MG63 (cell line): ENCODE measurements around the gene PLK5. TPM values are rescaled to one million over a fixed set of nuclear protein-coding genes. Genes with fewer than 3 reads are reported as not detected.

Experiments used
- DNase-seq: peaks from one replicate; pipeline ENCODE4 v3.0.0-alpha.2; 2020
- H3K27me3 ChIP-seq: fragments of 250-450 bp; sonication (Bioruptor Pico); 2 replicates; pipeline ENCODE4 v1.5.1; 2020; ENCODE audit warnings: mild to moderate bottlenecking, moderate library complexity
- H3K36me3 ChIP-seq: fragments of 250-450 bp; sonication (Bioruptor Pico); 2 replicates; pipeline ENCODE4 v1.5.1; 2020; ENCODE audit warnings: mild to moderate bottlenecking, moderate library complexity
- H3K4me3 ChIP-seq: fragments of 250-450 bp; sonication (Bioruptor Pico); 2 replicates; pipeline ENCODE4 v1.5.1; 2020; ENCODE audit warnings: mild to moderate bottlenecking, moderate library complexity
- H3K9me3 ChIP-seq: fragments of 250-450 bp; sonication (Bioruptor Pico); 2 replicates; pipeline ENCODE4 v1.5.1; 2020; ENCODE audit warnings: mild to moderate bottlenecking, moderate library complexity
- total RNA-seq: library from RNA; depleted of rRNA; stranded (reverse); fragments of >200 nt; shearing (Covaris generic); gene quantifications from 2 replicates; pipeline ENCODE4 v1.2.3, GENCODE V29; 2014; ENCODE audit warnings: low replicate concordance

PLK5 gene
- total RNA-seq, 1 experiment from 2014 or later: not detected

DNA sequence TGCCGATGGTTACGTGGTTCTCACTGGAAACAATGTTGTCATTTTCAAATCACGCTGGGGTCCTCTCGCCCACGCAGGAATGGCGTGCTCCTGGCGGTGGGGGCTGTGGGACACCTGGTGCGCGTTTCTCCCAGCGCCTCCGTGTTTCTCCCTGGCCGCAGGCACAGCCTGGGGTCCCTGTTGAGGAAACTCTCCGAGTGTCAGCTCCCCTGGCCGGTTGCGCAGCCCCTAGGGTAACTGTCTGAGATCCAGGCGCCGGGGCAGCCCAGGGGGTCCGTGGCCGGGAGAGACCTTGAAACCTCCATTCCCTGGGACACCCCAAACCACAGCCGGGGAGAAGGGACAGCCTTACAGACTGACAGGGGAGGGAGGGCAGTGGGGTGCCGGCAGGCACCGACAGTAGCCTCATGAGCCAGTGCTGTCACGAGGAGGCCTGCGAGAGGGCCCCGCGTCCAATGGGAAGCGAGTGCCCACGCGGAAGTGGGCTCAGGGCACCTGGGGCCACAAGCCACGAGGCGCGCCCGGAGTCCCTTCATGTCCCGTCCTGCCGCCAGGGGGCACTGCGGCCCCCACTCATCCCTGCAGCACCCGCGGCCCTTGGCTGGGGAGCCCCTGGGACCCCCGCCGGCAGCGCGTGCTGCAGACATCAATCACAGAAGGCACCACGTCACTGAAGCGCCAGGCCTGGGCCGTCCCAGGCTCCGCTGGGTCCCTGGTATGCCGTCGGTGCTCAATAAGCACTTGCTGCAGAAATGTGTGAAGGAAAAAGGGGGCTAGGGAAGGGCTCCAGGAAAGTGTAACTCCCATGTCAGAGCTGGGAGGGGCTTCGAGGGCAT is 20.6 kb upstream of the PLK5 start:
- Histone ChIP-seq H3K36me3 (no peaks in the 10 kb centered on the region), H3K9me3 (no peaks in the 10 kb centered on the region), H3K4me3 (no peak overlapping the region), H3K27me3 (peaks cover 4% of the 10 kb centered on the region; the same call in 1 of the 2 replicates)
- DNase-seq: peak; percentile 38

DNA sequence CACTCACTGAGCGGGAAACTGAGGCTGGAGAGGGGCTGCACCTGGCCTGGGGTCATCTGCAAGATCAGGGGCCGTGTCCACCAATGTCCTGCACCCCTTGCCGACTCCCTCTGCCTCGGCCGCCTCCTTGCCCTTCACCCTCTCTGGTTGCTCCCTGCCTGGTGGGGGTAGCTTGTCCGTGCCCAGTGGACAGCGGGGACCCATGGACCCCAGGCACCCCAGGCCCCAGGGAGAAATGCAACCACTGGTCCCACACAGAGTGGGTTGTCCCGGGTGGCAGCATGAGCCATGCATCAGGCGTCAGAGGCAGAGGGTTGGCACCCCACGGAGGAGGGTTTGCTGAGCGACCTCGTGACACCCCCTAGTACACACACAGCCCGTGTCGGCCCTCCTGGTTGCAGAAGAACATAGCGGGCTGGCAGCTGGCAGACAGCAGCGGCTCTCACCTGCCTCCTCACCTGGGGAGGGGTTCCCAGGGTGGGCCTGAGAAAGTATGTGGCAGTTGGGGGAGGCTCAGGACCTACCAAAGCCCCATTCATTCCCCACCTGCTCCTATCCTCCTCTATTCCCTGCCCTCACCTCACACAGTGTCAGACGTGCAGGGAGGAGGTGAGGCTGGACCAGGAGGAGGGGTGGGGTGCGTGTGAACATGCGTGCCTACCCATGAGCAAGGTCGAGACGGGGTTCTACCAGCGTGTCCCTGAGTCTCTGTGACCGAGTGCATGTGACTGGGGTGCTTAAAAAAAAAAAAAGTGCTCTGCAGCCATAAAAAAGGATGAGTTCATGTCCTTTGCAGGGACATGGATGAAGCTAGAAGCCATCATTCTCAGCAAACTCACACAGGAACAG is 19.7 kb upstream of the PLK5 start:
- Histone ChIP-seq H3K27me3 (peaks cover 4% of the 10 kb centered on the region; the same call in 1 of the 2 replicates), H3K4me3 (no peak overlapping the region), H3K9me3 (no peaks in the 10 kb centered on the region), H3K36me3 (no peaks in the 10 kb centered on the region)
- no peak for DNase-seq

DNA sequence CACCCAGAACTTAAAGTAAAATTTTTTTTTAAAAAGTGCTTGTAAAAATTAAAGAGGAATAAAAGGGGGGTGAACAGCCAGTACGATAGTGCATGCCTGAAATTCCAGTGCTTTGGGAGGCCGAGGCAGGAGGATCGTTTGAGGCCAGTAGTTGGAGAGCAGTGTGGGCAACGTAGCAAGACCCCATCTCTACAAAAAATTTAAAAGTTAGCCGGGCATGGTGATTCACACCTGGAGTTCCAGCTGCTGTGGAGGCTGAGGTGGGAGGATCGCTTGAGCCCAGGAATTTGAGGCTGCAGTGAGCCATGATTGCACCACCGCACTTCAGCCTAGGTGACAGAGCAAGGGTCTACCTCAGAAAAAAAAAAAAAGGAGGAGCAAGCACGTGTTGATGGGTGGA is 18.9 kb upstream of the PLK5 start:
- H3K36me3 ChIP-seq: no peaks in the 10 kb centered on the region
- H3K27me3 ChIP-seq: peaks cover 4% of the 10 kb centered on the region; the same call in 1 of the 2 replicates
- DNase-seq: no peak
- no peak overlapping the region for H3K4me3 ChIP-seq
- no peaks in the 10 kb centered on the region for H3K9me3 ChIP-seq

DNA sequence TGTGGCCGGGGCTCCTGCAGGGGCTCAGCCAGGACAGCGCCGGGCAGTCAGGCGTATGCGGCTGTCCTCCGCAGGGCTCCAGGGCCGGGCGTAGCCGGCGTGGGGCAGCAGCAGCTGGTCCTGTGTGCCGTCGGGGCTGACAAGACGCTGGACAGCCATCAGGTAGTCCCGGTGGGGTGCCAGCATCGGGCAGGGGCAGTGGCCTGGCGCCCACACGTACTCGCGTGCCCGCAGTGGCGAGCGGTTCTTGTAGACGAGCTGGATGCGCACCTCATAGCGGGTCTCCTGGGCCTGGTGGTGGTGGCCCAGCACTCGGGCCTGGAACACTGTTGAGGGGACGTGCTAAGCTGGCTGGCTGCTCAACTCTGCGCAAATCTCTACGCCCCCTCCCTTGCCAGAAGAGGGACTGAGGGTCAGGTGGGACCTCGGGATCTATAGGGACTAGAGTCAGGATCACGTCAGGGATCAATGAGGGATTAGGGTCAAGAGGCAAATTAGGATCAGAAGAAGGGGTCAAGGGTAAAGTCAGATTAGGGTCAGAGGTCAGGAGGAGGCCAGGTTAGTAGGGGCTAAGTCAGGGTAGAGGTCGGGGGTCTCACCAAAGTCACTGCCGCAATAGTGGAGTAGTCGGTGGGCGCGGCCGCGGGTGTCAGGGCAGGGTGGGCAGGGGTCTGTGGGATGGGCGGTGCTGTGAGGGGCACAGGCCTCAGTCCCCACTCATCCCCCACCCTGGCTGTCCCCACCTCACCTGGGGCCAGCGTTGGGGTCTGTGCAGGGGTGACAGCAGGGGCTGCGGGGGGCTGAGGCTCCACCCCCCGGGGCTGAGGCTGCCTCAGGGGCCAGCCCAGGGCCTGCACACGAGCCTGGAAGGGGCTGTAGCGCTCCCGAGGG is 17.6 kb upstream of the PLK5 start:
- H3K36me3 ChIP-seq: no peaks in the 10 kb centered on the region
- H3K27me3 ChIP-seq: peaks cover 4% of the 10 kb centered on the region; the same call in 1 of the 2 replicates
- no peak overlapping the region for H3K4me3 ChIP-seq
- DNase-seq: no peak
- H3K9me3 ChIP-seq: no peaks in the 10 kb centered on the region

- H3K27me3 ChIP-seq: peaks cover 4% of the 10 kb centered on the region; the same call in 1 of the 2 replicates
- H3K9me3 ChIP-seq: no peaks in the 10 kb centered on the region
- H3K4me3 ChIP-seq: no peak overlapping the region
- H3K36me3 ChIP-seq: no peaks in the 10 kb centered on the region
- DNase-seq: no peak
Measured at GRCh38 chr19:1507192-1507660, 16.7 kb upstream of the PLK5 start.

GRCh38 chr19:1507763-1508506 is 15.9 kb upstream of the PLK5 start:
- DNase-seq: peak; percentile 79
- peaks cover 4% of the 10 kb centered on the region; the same call in 1 of the 2 replicates for H3K27me3 ChIP-seq
- H3K9me3 ChIP-seq: no peaks in the 10 kb centered on the region
- no peaks in the 10 kb centered on the region for H3K36me3 ChIP-seq
- H3K4me3 ChIP-seq: peak overlapping the region; percentile 42

DNA sequence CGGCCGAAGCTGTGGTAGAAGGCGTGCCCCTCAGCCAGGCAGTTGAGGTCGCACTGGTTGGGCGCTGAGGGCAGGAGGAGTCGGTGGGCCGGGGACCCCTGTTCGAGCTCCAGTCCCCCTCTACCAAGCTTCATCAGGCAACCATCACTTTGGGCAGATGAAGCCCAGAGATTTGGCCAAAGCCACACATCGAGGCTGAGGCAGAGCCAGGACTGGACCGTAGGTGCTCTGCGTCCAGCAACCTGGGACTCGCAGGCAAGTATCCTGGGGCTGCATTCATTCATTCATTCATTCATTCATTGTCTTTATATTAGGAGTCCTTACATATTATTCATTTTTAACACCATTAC is 15.4 kb upstream of the PLK5 start:
- no peaks in the 10 kb centered on the region for H3K9me3 ChIP-seq
- no peak for DNase-seq
- no peak overlapping the region for H3K4me3 ChIP-seq
- H3K27me3 ChIP-seq: no peaks in the 10 kb centered on the region
- no peaks in the 10 kb centered on the region for H3K36me3 ChIP-seq

GRCh38 chr19:1509602-1510441 is 14.1 kb upstream of the PLK5 start:
- no peak for DNase-seq
- Histone ChIP-seq H3K27me3 (no peaks in the 10 kb centered on the region), H3K4me3 (no peak overlapping the region), H3K9me3 (no peaks in the 10 kb centered on the region), H3K36me3 (no peaks in the 10 kb centered on the region)

DNA sequence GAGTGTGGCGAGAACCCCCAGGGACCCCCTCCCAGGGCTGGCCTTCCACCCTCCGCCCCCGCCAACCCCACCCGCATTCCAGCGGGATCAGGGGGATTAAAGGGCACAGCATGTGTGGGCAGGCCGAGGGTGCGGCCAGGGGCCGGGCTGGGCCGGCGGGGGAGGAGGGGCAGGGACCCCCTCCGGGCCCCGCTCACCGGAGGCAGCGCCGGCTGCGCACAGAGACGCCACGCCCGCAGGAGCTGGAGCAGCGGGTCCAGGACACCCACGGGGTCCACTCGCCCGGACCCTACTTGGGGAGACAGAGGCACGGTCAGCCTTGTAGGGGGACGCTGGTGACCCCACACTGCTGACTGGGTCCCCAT is 13.5 kb upstream of the PLK5 start:
- Histone ChIP-seq H3K4me3 (no peak overlapping the region), H3K36me3 (no peaks in the 10 kb centered on the region), H3K9me3 (no peaks in the 10 kb centered on the region), H3K27me3 (no peaks in the 10 kb centered on the region)
- no peak for DNase-seq

- no peaks in the 10 kb centered on the region for H3K9me3 ChIP-seq
- DNase-seq: no peak
- no peaks in the 10 kb centered on the region for H3K36me3 ChIP-seq
- no peaks in the 10 kb centered on the region for H3K27me3 ChIP-seq
- H3K4me3 ChIP-seq: no peak overlapping the region
Measured at GRCh38 chr19:1510807-1511206, 13.1 kb upstream of the PLK5 start.

DNA sequence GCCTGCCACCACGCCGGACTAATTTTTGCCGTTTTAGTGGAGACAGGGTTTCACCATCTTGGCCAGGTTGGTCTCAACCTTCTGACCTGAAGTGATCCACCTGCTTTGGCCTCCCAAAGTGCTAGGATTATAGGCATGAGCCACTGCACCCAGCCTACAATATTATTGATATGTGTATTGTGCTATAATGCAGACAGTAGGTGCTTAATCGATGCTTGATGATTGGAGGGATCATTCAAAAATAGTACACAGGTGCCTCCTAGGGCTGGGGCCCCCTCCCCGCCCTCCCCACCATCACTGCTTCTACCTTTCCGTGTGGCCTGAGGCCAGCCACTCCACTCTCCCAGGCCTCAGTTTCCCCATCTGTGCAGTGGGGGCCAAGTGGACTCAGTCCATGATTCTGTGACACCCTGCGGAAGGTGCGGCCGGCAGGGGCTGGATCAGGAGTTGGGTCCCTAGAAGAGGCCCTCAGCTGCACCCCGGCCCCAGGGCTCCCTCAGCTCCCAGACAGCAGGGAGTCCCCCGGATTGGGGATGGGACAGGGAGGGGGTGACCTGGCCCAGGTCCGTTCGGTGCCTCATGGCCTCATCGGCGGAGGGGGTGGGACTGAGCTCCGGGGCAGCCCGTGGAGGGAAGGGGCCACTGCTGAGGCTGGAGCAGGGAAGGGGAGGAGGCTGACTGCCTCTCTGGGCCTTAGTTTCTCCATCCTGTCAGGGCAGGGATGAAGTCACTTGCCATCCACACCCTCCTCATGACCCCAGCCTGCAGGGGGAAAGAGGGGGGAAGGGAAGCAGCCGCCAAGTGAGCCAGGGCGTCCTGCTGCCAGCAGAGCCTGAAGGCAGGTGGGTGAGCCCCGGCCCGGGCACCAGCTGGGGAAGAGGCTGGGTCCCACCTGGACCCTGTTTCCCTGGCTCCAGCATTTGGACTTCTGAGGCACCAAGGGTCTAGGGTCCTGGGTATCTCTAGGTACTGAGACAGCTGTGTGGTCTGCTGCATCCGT is 12.3 kb upstream of the PLK5 start:
- no peak overlapping the region for H3K4me3 ChIP-seq
- H3K9me3 ChIP-seq: no peaks in the 10 kb centered on the region
- H3K27me3 ChIP-seq: no peaks in the 10 kb centered on the region
- no peak for DNase-seq
- no peaks in the 10 kb centered on the region for H3K36me3 ChIP-seq

- H3K27me3 ChIP-seq: no peaks in the 10 kb centered on the region
- peak; percentile 65 for DNase-seq
- H3K9me3 ChIP-seq: no peaks in the 10 kb centered on the region
- peak within 1 kb of the TSS; percentile 41 for H3K4me3 ChIP-seq
- no peaks in the 10 kb centered on the region for H3K36me3 ChIP-seq
Measured at GRCh38 chr19:1512671-1513498, 11.0 kb upstream of the PLK5 start, which contains the start of gene ADAMTSL5. TSS of gene ADAMTSL5 (minus strand) at chr19:1513019. CDS start at chr19:1510943, 2,076 bp downstream.

DNA sequence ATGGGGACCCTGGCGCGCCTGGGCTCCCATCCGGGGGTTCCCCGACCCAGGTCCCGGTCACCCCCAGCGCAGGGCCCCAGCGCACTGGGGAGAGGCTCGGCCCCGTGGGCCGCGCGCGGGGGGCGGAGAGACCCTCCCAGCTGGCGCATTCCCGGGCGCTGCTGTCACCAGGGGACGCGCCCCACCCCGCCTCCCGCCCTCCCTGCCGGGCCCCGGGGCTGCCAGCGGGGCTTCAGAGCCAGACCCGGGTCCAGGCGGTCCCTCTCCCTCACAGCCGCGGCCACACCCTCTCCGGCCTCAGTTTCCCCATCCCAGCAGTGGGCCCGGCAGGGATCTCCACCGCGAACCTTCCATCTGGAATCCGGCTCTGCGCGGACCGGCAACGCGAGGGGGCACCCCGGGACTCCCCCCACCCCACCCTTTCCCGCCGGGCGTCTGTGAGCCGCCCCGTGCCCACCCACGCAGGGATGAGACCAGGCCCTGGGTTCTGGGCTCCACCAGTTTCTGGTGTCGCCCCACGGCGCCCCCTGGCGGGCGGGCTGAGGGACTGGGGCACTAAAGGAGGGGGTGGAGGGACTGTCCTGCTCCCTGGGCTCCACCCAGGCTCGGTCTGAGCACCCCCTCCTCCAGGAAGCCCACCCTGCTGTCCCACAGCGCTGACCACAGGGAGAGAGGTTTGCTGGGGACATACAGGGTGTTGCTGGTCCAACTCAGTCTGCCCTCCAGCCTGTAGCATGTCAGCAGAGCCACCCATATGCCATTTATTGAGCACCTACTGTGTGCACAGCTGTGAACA is 10.2 kb upstream of the PLK5 start:
- peak overlapping the region; percentile 41 for H3K4me3 ChIP-seq
- DNase-seq: peak; percentile 55
- no peaks in the 10 kb centered on the region for H3K9me3 ChIP-seq
- H3K36me3 ChIP-seq: no peaks in the 10 kb centered on the region
- no peaks in the 10 kb centered on the region for H3K27me3 ChIP-seq
